HepG2 (cell line): ENCODE measurements around the gene STPG4. TPM values are rescaled to one million over a fixed set of nuclear protein-coding genes. Genes with fewer than 3 reads are reported as not detected.

Experiments
- ATF7 ChIP-seq, 2 experiments: fragments of 450-650 bp in 1 of 2; sonication (generic) in 1 of 2; formaldehyde crosslinking in 1 of 2; IDR thresholded peaks; 2 replicates each; pipeline versions ENCODE4 v1.4.0 to v1.6.1; 2016 to 2020; ENCODE audit warnings: antibody characterized with exemption in 1 of 2, mild to moderate bottlenecking in 1 of 2, missing genetic modification reagents in 1 of 2
- KDM5B ChIP-seq: sonication (generic); formaldehyde crosslinking; IDR thresholded peaks from 2 replicates; pipeline ENCODE4 v1.4.0; 2020; ENCODE audit warnings: missing genetic modification reagents, mild to moderate bottlenecking, borderline replicate concordance
- PHF8 ChIP-seq: sonication (generic); formaldehyde crosslinking; IDR thresholded peaks from 2 replicates; pipeline ENCODE4 v1.5.0; 2020; ENCODE audit warnings: missing genetic modification reagents
- RARA ChIP-seq: IDR thresholded peaks from 2 replicates; pipeline ENCODE4 v1.6.1; 2016; ENCODE audit warnings: missing genetic modification reagents, missing compliant biosample characterization
- RFXAP ChIP-seq: sonication (generic); formaldehyde crosslinking; IDR thresholded peaks from 2 replicates; pipeline ENCODE4 v1.4.0; 2020; ENCODE audit warnings: missing genetic modification reagents, borderline replicate concordance
- STAG1 ChIP-seq: sonication (generic); formaldehyde crosslinking; IDR thresholded peaks from 2 replicates; pipeline ENCODE4 v1.4.0; 2020; ENCODE audit warnings: missing genetic modification reagents
- ZNF530 ChIP-seq: sonication (generic); formaldehyde crosslinking; IDR thresholded peaks from 2 replicates; pipeline ENCODE4 v1.5.0; 2020; ENCODE audit warnings: low read depth, mild to moderate bottlenecking, missing genetic modification reagents
- ZNF567 ChIP-seq: sonication (generic); formaldehyde crosslinking; IDR thresholded peaks from 2 replicates; pipeline ENCODE4 v1.8.1; 2023; ENCODE audit warnings: mild to moderate bottlenecking, missing genetic modification reagents, borderline replicate concordance
- ZNF580 ChIP-seq: IDR thresholded peaks from 2 replicates; pipeline ENCODE4 v1.6.1; 2016; ENCODE audit warnings: low read depth, borderline replicate concordance
- ZNF703 ChIP-seq: sonication (generic); formaldehyde crosslinking; IDR thresholded peaks from 2 replicates; pipeline ENCODE4 v1.5.1; 2020; ENCODE audit warnings: missing genetic modification reagents, mild to moderate bottlenecking, moderate library complexity, borderline replicate concordance
- ZNF773 ChIP-seq: sonication (generic); formaldehyde crosslinking; IDR thresholded peaks from 2 replicates; pipeline ENCODE4 v1.4.0; 2020; ENCODE audit warnings: missing genetic modification reagents, borderline replicate concordance
- ZNF841 ChIP-seq: sonication (generic); formaldehyde crosslinking; IDR thresholded peaks from 2 replicates; pipeline ENCODE4 v1.8.1; 2023; ENCODE audit warnings: missing genetic modification reagents, borderline replicate concordance
- ZNF879 ChIP-seq: sonication (generic); formaldehyde crosslinking; IDR thresholded peaks from 2 replicates; pipeline ENCODE4 v1.8.1; 2023; ENCODE audit warnings: missing genetic modification reagents
- polyA plus RNA-seq, 8 experiments: library from polyadenylated mRNA; depleted of rRNA in 3 of 8; stranded (reverse) in 7 of 8; unstranded in 1 of 8; fragments of >200 nt; fragmentation: Illumina TruSeq in 4 of 8; extraction: Trizol in 4 of 8; gene quantifications; 2 replicates each; pipeline versions ENCODE4 v1.2.1 to v1.2.3, GENCODE V29; 2011 to 2016; ENCODE audit warnings: low read depth in 4 of 8, missing spikeins in 1 of 8, mixed read lengths in 1 of 8; ENCODE audit not compliant: insufficient read depth in 1 of 8
- total RNA-seq, 5 experiments: library from RNA; depleted of rRNA; stranded (reverse); fragments of >200 nt; fragmentation: Illumina TruSeq; extraction: Trizol; gene quantifications; 2 replicates each; pipeline ENCODE4 v1.2.3, GENCODE V29; 2016; ENCODE audit warnings: low read depth in 1 of 5
- TF ChIP-seq, protein P1 (sequence below), 2 experiments: sonication (generic) in 1 of 2; formaldehyde crosslinking in 1 of 2; IDR thresholded peaks; 2 replicates each; pipeline versions ENCODE4 v1.6.1 to v1.9.0; 2014 to 2022; ENCODE audit warnings: antibody characterized with exemption in 1 of 2, borderline replicate concordance in 1 of 2, inconsistent platforms in 1 of 2, low read depth in 1 of 2, missing genetic modification reagents in 1 of 2

STPG4 gene
- total and polyA plus RNA-seq, 2 of the 13 experiments (the other 11 are each of a cell fraction or from before 2014, with no cell fraction given) = 0.11 to 0.15 TPM

GRCh38 chr2:47050021-47050760, 104.9 kb downstream of the STPG4 start (continued):
- TF ChIP-seq ZNF580 (CRISPR knock-in tag) (no peak), RFXAP (no peak; the same call in 1 of the 2 replicates), ZNF841 (CRISPR knock-in tag) (no peak), STAG1 (CRISPR knock-in tag) (0 out of 2 replicates have a peak, but pooled peaks have one; percentile 11), ZNF879 (CRISPR knock-in tag) (no peak), ZNF567 (CRISPR knock-in tag) (no peak), ZNF530 (CRISPR knock-in tag) (no peak), ATF7 (IDR thresholded peaks at IDR 0.05) (no peak), ATF7 (CRISPR knock-in tag; IDR thresholded peaks at IDR 0.05) (0 out of 2 replicates have a peak, but pooled peaks have one; percentile 35), RARA (CRISPR knock-in tag) (0 out of 2 replicates have a peak, but pooled peaks have one; percentile 10), PHF8 (0 out of 2 replicates have a peak, but pooled peaks have one; percentile 22), ZNF703 (CRISPR knock-in tag) (no peak), KDM5B (CRISPR knock-in tag) (peak; percentile 50; the same call in 1 of the 2 replicates), ZNF773 (CRISPR knock-in tag) (no peak)
- TF ChIP-seq, protein P1, sequence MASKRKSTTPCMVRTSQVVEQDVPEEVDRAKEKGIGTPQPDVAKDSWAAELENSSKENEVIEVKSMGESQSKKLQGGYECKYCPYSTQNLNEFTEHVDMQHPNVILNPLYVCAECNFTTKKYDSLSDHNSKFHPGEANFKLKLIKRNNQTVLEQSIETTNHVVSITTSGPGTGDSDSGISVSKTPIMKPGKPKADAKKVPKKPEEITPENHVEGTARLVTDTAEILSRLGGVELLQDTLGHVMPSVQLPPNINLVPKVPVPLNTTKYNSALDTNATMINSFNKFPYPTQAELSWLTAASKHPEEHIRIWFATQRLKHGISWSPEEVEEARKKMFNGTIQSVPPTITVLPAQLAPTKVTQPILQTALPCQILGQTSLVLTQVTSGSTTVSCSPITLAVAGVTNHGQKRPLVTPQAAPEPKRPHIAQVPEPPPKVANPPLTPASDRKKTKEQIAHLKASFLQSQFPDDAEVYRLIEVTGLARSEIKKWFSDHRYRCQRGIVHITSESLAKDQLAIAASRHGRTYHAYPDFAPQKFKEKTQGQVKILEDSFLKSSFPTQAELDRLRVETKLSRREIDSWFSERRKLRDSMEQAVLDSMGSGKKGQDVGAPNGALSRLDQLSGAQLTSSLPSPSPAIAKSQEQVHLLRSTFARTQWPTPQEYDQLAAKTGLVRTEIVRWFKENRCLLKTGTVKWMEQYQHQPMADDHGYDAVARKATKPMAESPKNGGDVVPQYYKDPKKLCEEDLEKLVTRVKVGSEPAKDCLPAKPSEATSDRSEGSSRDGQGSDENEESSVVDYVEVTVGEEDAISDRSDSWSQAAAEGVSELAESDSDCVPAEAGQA (IDR thresholded peaks at IDR 0.05; ENCODE audit: low read depth) = no peak
- TF ChIP-seq, protein P1 (CRISPR knock-in tag; IDR thresholded peaks at IDR 0.05; ENCODE audit: borderline replicate concordance) = no peak
